KMS-11 (cell line): ENCODE results near the gene CRYBA2.
A peak's percentile ranks its signal among the peaks of the same experiment; 100 is the strongest.

Source experiments
- H2AFZ ChIP-seq: fragments of 200-600 bp; sonication (generic); 2 replicates; pipeline ENCODE4 v1.6.1; 2016; ENCODE audit warnings: antibody characterized with exemption, mixed run types, low read depth
- H3K27ac ChIP-seq: fragments of 200-600 bp; sonication (generic); 2 replicates; pipeline ENCODE4 v1.6.1; 2016; ENCODE audit warnings: mild to moderate bottlenecking, mixed run types
- H3K27me3 ChIP-seq: fragments of 200-600 bp; sonication (generic); 2 replicates; pipeline ENCODE4 v1.6.1; 2017; ENCODE audit warnings: mild to moderate bottlenecking, low read depth, mixed run types, moderate library complexity; ENCODE audit not compliant: insufficient read depth
- H3K36me3 ChIP-seq: fragments of 200-600 bp; sonication (generic); 2 replicates; pipeline ENCODE4 v1.6.1; 2017; ENCODE audit warnings: mild to moderate bottlenecking, mixed run types; ENCODE audit not compliant: insufficient read depth
- H3K4me1 ChIP-seq: fragments of 200-600 bp; sonication (generic); 2 replicates; pipeline ENCODE4 v1.6.1; 2016; ENCODE audit warnings: mild to moderate bottlenecking, low read depth, mixed run types; ENCODE audit not compliant: poor library complexity, severe bottlenecking
- H3K4me2 ChIP-seq: fragments of 200-600 bp; sonication (generic); 2 replicates; pipeline ENCODE4 v1.7.0; 2016; ENCODE audit warnings: mild to moderate bottlenecking, mixed run types
- H3K4me3 ChIP-seq: fragments of 200-600 bp; sonication (generic); IDR thresholded peaks from 2 replicates; pipeline ENCODE4 v1.6.1; 2017; ENCODE audit warnings: low read depth, low read length, mixed read lengths; ENCODE audit not compliant: insufficient read depth
- H3K79me2 ChIP-seq: fragments of 200-600 bp; sonication (generic); 2 replicates; pipeline ENCODE4 v1.6.1; 2016; ENCODE audit warnings: low read depth, mixed run types; ENCODE audit not compliant: insufficient read depth
- H3K9ac ChIP-seq: fragments of 200-600 bp; sonication (generic); 2 replicates; pipeline ENCODE4 v1.6.1; 2016; ENCODE audit warnings: mild to moderate bottlenecking, mixed run types
- H4K20me1 ChIP-seq: fragments of 200-600 bp; sonication (generic); 2 replicates; pipeline ENCODE4 v1.6.1; 2016; ENCODE audit warnings: mild to moderate bottlenecking, mixed run types; ENCODE audit not compliant: insufficient read depth
- CTCF ChIP-seq: fragments of 200-600 bp; sonication (generic); conservative IDR thresholded peaks from 2 replicates; pipeline ENCODE4 v1.6.1; 2017; ENCODE audit warnings: low read depth, mild to moderate bottlenecking, antibody characterized with exemption, low read length, moderate library complexity, mixed read lengths

Gene CRYBA2

GRCh38 chr2:218983263-218983933, 9.8 kb downstream of the CRYBA2 start:
- no peaks in the 10 kb centered on the region for H3K79me2 ChIP-seq
- no peak for TF ChIP-seq CTCF
- H2AFZ ChIP-seq = no peak overlapping the region
- peaks cover 7% of the 10 kb centered on the region for H3K4me1 ChIP-seq
- H4K20me1 ChIP-seq = no peaks in the 10 kb centered on the region
- no peak overlapping the region for H3K4me2 ChIP-seq
- H3K27me3 ChIP-seq = peaks cover 68% of the 10 kb centered on the region
- H3K36me3 ChIP-seq = no peaks in the 10 kb centered on the region
- no peak overlapping the region for H3K4me3 ChIP-seq
- H3K9ac ChIP-seq = no peak overlapping the region
- H3K27ac ChIP-seq = no peak overlapping the region

- no peak overlapping the region for H3K9ac ChIP-seq
- H3K36me3 ChIP-seq = no peaks in the 10 kb centered on the region
- no peak overlapping the region for H3K27ac ChIP-seq
- H2AFZ ChIP-seq = no peak overlapping the region
- no peaks in the 10 kb centered on the region for H3K79me2 ChIP-seq
- no peaks in the 10 kb centered on the region for H4K20me1 ChIP-seq
- peaks cover 7% of the 10 kb centered on the region for H3K4me1 ChIP-seq
- no peak for TF ChIP-seq CTCF
- no peak overlapping the region for H3K4me2 ChIP-seq
- no peak overlapping the region for H3K4me3 ChIP-seq
- peaks cover 63% of the 10 kb centered on the region for H3K27me3 ChIP-seq
Measured at GRCh38 chr2:218982586-218983262, 10.5 kb downstream of the CRYBA2 start.

- Histone ChIP-seq H3K4me1 (peaks cover 7% of the 10 kb centered on the region), H4K20me1 (no peaks in the 10 kb centered on the region), H3K79me2 (no peaks in the 10 kb centered on the region), H3K27me3 (peaks cover 57% of the 10 kb centered on the region), H3K9ac (no peak overlapping the region), H3K4me2 (no peak overlapping the region), H3K36me3 (no peaks in the 10 kb centered on the region), H3K27ac (no peak overlapping the region), H3K4me3 (no peak overlapping the region), H2AFZ (no peak overlapping the region)
- TF ChIP-seq CTCF = no peak
Measured at GRCh38 chr2:218981881-218982585, 11.2 kb downstream of the CRYBA2 start.

DNA sequence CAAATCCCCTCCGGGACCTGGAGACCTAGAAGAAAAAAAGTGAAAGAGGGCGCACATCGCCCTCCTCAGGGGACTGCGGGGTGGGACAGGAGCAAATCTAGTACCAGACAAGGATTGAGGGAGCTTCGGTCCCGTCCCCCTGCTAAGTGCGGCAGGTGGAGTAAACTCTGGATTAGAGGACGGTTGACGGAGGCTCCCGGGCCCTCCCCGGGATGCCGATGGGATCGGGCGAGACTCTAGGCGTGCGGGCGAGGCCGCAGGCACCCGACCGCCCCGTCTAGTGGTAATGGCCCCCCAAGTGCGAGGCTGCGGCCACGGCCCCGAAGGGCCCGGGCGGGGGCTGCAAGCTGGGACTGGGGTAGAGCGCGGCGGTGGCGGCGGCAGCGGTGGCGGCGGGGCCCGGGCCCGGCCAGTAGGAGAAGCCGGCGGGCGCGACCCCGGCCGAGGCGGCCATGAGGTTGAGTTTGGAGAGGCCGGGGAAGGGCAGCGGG, 11.8 kb downstream of the CRYBA2 start:
- Histone ChIP-seq H3K79me2 (no peaks in the 10 kb centered on the region), H3K4me3 (no peak overlapping the region), H2AFZ (no peak overlapping the region), H3K9ac (no peak overlapping the region), H3K4me2 (peak overlapping the region; percentile 17; the same call in 1 of the 2 replicates), H4K20me1 (no peaks in the 10 kb centered on the region), H3K27me3 (peaks cover 51% of the 10 kb centered on the region), H3K27ac (no peak overlapping the region), H3K36me3 (no peaks in the 10 kb centered on the region), H3K4me1 (peaks cover 7% of the 10 kb centered on the region)
- TF ChIP-seq CTCF = no peak
